H1 (cell line): ENCODE measurements around the gene UBAC1. TPM values are rescaled to one million over a fixed set of nuclear protein-coding genes. Genes with fewer than 3 reads are reported as not detected.

Source experiments
- E2F6 ChIP-seq: IDR thresholded peaks from 2 replicates; pipeline ENCODE4 v1.6.1; 2012; ENCODE audit warnings: inconsistent platforms
- RAD21 ChIP-seq, 2 experiments: IDR thresholded peaks in 1 of 2; conservative IDR thresholded peaks in 1 of 2; 2 replicates each; pipeline ENCODE4 v1.6.1; 2011; ENCODE audit warnings: low read depth in 2 of 2, low read length in 2 of 2, improper control_type of control experiment in 1 of 2, inconsistent platforms in 1 of 2, mild to moderate bottlenecking in 1 of 2, moderate library complexity in 1 of 2
- polyA plus RNA-seq, 7 experiments: library from polyadenylated mRNA; depleted of rRNA in 3 of 7; stranded (reverse) in 5 of 7; unstranded in 2 of 7; fragments of >200 nt in 5 of 7; fragments of 200-250 nt in 2 of 7; gene quantifications; 1 replicate in 5 of 7; 2 replicates in 1 of 7; 4 replicates in 1 of 7; pipeline versions ENCODE4 v1.2.1 to v1.2.3, GENCODE V29; 2011 to 2013; ENCODE audit warnings: missing spikeins in 2 of 7, mixed read lengths in 2 of 7
- total RNA-seq: library from RNA; stranded (reverse); fragmentation: NEBNext Ultra II Directional; extraction: Animal tissue kit (Norgen Biotek cat#: 25700); gene quantifications from 2 replicates; pipeline ENCODE4 v1.2.1, GENCODE V29; 2021

The UBAC1 gene
- total and polyA plus RNA-seq, 2 of the 8 experiments (the other 6 are each of a cell fraction or from before 2014, with no cell fraction given), result 59.3 to 85.2 TPM

GRCh38 chr9:135924628-135925338 lies 36.4 kb downstream of the UBAC1 start (continued):
- peak; percentile 49 to 62 for TF ChIP-seq RAD21 (IDR thresholded peaks at IDR 0.05 in 1 of 2, conservative IDR thresholded peaks at IDR 0.05 in 1 of 2; ENCODE audit: low read depth in 2 of 2, low read length in 2 of 2)
- TF ChIP-seq E2F6, result peak; percentile 25; the same call in 1 of the 2 replicates
- TF ChIP-seq, all 59 proteins: peak for 5
